Smooth muscle cell (in vitro differentiated cells): ENCODE measurements around the gene OR4K15. TPM values are rescaled to one million over a fixed set of nuclear protein-coding genes. Genes with fewer than 3 reads are reported as not detected.

ENCODE experiments used
- DNase-seq: peaks from one replicate; lab custom pipeline; 2025; ENCODE audit not compliant: unreplicated experiment; lab: John Stamatoyannopoulos, UW
- H2AFZ ChIP-seq: fragments of 200-600 bp; sonication (generic); 2 replicates; pipeline ENCODE4 v1.6.0; 2016; ENCODE audit warnings: antibody characterized with exemption, low read depth, mild to moderate bottlenecking
- H3F3A ChIP-seq: fragments of 200-600 bp; sonication (generic); 2 replicates; pipeline ENCODE4 v1.6.0; 2017; ENCODE audit warnings: antibody characterized with exemption, low read depth
- H3K27ac ChIP-seq: fragments of 200-600 bp; sonication (generic); 2 replicates; pipeline ENCODE4 v1.5.1; 2016; ENCODE audit warnings: low read depth, mild to moderate bottlenecking
- H3K27me3 ChIP-seq: fragments of 200-600 bp; sonication (generic); 2 replicates; pipeline ENCODE4 v1.6.1; 2016; ENCODE audit warnings: low read depth, mild to moderate bottlenecking
- H3K36me3 ChIP-seq: fragments of 200-600 bp; sonication (generic); 2 replicates; pipeline ENCODE4 v1.5.1; 2016; ENCODE audit warnings: low read depth
- H3K4me1 ChIP-seq: fragments of 200-600 bp; sonication (generic); 2 replicates; pipeline ENCODE4 v1.5.1; 2016; ENCODE audit warnings: low read depth
- H3K4me2 ChIP-seq: fragments of 200-600 bp; sonication (generic); 2 replicates; pipeline ENCODE4 v1.6.0; 2016; ENCODE audit warnings: mild to moderate bottlenecking
- H3K4me3 ChIP-seq: fragments of 200-600 bp; sonication (generic); 2 replicates; pipeline ENCODE4 v1.5.1; 2016; ENCODE audit warnings: mild to moderate bottlenecking
- H3K79me2 ChIP-seq: fragments of 200-600 bp; sonication (generic); 2 replicates; pipeline ENCODE4 v1.6.0; 2016; ENCODE audit warnings: low read depth, mild to moderate bottlenecking
- H3K9ac ChIP-seq: fragments of 200-600 bp; sonication (generic); 2 replicates; pipeline ENCODE4 v1.6.0; 2016; ENCODE audit warnings: low read depth
- H3K9me3 ChIP-seq: fragments of 200-600 bp; sonication (generic); replicated peaks from 2 replicates; pipeline ENCODE4 v1.5.1; 2016; ENCODE audit warnings: low read depth
- H4K20me1 ChIP-seq: fragments of 200-600 bp; sonication (generic); 2 replicates; pipeline ENCODE4 v1.6.0; 2016; ENCODE audit warnings: low read depth
- CTCF ChIP-seq: fragments of 200-600 bp; sonication (generic); IDR thresholded peaks from 2 replicates; pipeline ENCODE4 v1.5.1; 2017; ENCODE audit warnings: borderline replicate concordance, mild to moderate bottlenecking, antibody characterized with exemption; ENCODE audit not compliant: insufficient read depth, poor library complexity, severe bottlenecking
- WGBS: methylation state at CpG from one replicate; pipeline ENCODE4 v1.1.7; 2016; ENCODE audit warnings: low lambda C conversion rate; 5-methylcytosine and 5-hydroxymethylcytosine counted together
- polyA plus RNA-seq: library from polyadenylated mRNA; unstranded; fragments of >200 nt; fragmentation: Nextera tagmentation; extraction: Ambion mirVana; gene quantifications from 2 replicates; pipeline ENCODE4 v1.2.1, GENCODE V29; 2016
- total RNA-seq: library from RNA; depleted of rRNA; stranded (reverse); fragments of >200 nt; gene quantifications from 2 replicates; pipeline ENCODE4 v1.2.3, GENCODE V29; 2014

Gene OR4K15
- total and polyA plus RNA-seq, 2 experiments from 2014 or later: not detected

GRCh38 chr14:19993438-19993837, 18.0 kb downstream of the OR4K15 start:
- H3K4me2 ChIP-seq: no peak overlapping the region
- H2AFZ ChIP-seq: no peak overlapping the region
- H3K4me1 ChIP-seq: no peaks in the 10 kb centered on the region
- no peaks in the 10 kb centered on the region for H3K27me3 ChIP-seq
- no peaks in the 10 kb centered on the region for H4K20me1 ChIP-seq
- no peak overlapping the region for H3K4me3 ChIP-seq
- H3K9me3 ChIP-seq: peaks cover 8% of the 10 kb centered on the region
- 62% methylated on average over 2 of the region's 2 CpGs for WGBS
- no peak overlapping the region for H3K9ac ChIP-seq
- no peak overlapping the region for H3K27ac ChIP-seq
- no peaks in the 10 kb centered on the region for H3K36me3 ChIP-seq
- no peak for DNase-seq
- no peaks in the 10 kb centered on the region for H3F3A ChIP-seq
- H3K79me2 ChIP-seq: no peaks in the 10 kb centered on the region
- TF ChIP-seq CTCF: no peak

GRCh38 chr14:20001863-20002262, 26.5 kb downstream of the OR4K15 start, which contains the start of gene OR4Q2:
Gene OR4Q2 (plus strand): TSS chr14:20002163.
- no peak within 1 kb of the TSS for H3K9ac ChIP-seq

GRCh38 chr14:20002319-20002718, 26.9 kb downstream of the OR4K15 start:
- DNase-seq: no peak
- no peak overlapping the region for H3K27ac ChIP-seq
- H4K20me1 ChIP-seq: no peaks in the 10 kb centered on the region
- no peaks in the 10 kb centered on the region for H3F3A ChIP-seq
- no peak overlapping the region for H2AFZ ChIP-seq
- TF ChIP-seq CTCF: no peak
- no peaks in the 10 kb centered on the region for H3K36me3 ChIP-seq
- WGBS: 78% methylated on average over 7 of the region's 7 CpGs
- no peaks in the 10 kb centered on the region for H3K4me1 ChIP-seq
- H3K9ac ChIP-seq: no peak overlapping the region
- H3K27me3 ChIP-seq: no peaks in the 10 kb centered on the region
- H3K4me3 ChIP-seq: no peak overlapping the region
- H3K9me3 ChIP-seq: peaks cover 5% of the 10 kb centered on the region
- H3K4me2 ChIP-seq: no peak overlapping the region
- no peaks in the 10 kb centered on the region for H3K79me2 ChIP-seq

More at GRCh38 chr14:20001863-20002262, 26.5 kb downstream of the OR4K15 start, which contains the start of gene OR4Q2:
- no peak within 1 kb of the TSS for H3K4me2 ChIP-seq
- no peaks in the 10 kb centered on the region for H3K4me1 ChIP-seq
- TF ChIP-seq CTCF: no peak
- no peak within 1 kb of the TSS for H3K4me3 ChIP-seq
- H3K9me3 ChIP-seq: peaks cover 5% of the 10 kb centered on the region
- no peaks in the 10 kb centered on the region for H3K27me3 ChIP-seq
- no peaks in the 10 kb centered on the region for H3K36me3 ChIP-seq
- H4K20me1 ChIP-seq: no peaks in the 10 kb centered on the region
- no peak for DNase-seq
- H3K27ac ChIP-seq: no peak within 1 kb of the TSS
- H2AFZ ChIP-seq: no peak within 1 kb of the TSS
- no peaks in the 10 kb centered on the region for H3K79me2 ChIP-seq
- no peaks in the 10 kb centered on the region for H3F3A ChIP-seq

- no peaks in the 10 kb centered on the region for H4K20me1 ChIP-seq
- no peaks in the 10 kb centered on the region for H3F3A ChIP-seq
Observed at GRCh38 chr14:20008156-20008555, 32.8 kb downstream of the OR4K15 start.

More at GRCh38 chr14:20008156-20008555, 32.8 kb downstream of the OR4K15 start:
- Histone ChIP-seq H3K4me3 (no peak overlapping the region), H3K79me2 (no peaks in the 10 kb centered on the region), H3K27ac (no peak overlapping the region), H3K27me3 (no peaks in the 10 kb centered on the region), H3K9ac (no peak overlapping the region), H3K4me1 (no peaks in the 10 kb centered on the region), H3K36me3 (no peaks in the 10 kb centered on the region), H3K4me2 (no peak overlapping the region), H2AFZ (no peak overlapping the region), H3K9me3 (no peaks in the 10 kb centered on the region)
- TF ChIP-seq CTCF: no peak
- DNase-seq: no peak
